Caco-2 (cell line): Measurements from ENCODE around the gene NLGN4Y. TPM values are rescaled to one million over a fixed set of nuclear protein-coding genes. Genes with fewer than 3 reads are reported as not detected.

ENCODE experiments used
- BruUV-seq: library from RNA; stranded (reverse); fragments of 400-500 nt; replicated peaks from 2 replicates; lab custom pipeline; 2021; lab: Mats Ljungman, UMichigan
- CTCF ChIA-PET: fragments of 300-600 bp; sonication (Branson Sonifier 250); formaldehyde crosslinking; loops from one replicate; lab custom pipeline; 2022; ENCODE audit warnings: antibody characterized with exemption; lab: Charles Lee
- POLR2A ChIA-PET: fragments of 300-600 bp; sonication (Branson Sonifier 250); formaldehyde crosslinking; loops from one replicate; lab custom pipeline; 2022; ENCODE audit warnings: antibody characterized with exemption; lab: Charles Lee
- DNase-seq, 2 experiments: peaks; one replicate each; pipeline versions ENCODE4 v3.0.0 to v3.0.0-alpha.2; 2020 to 2022
- H3K27me3 ChIP-seq: replicated peaks from 2 replicates; pipeline ENCODE4 v1.6.0; 2011; ENCODE audit warnings: low read length; ENCODE audit not compliant: control insufficient read depth, insufficient read depth
- H3K36me3 ChIP-seq: 2 replicates; pipeline ENCODE4 v1.5.1; 2011; ENCODE audit warnings: low read length; ENCODE audit not compliant: control insufficient read depth, insufficient read depth
- H3K4me1 ChIP-seq: fragments of 250-450 bp; sonication (Bioruptor Pico); 2 replicates; pipeline ENCODE4 v1.5.1; 2020; ENCODE audit warnings: mild to moderate bottlenecking
- H3K4me3 ChIP-seq: 2 replicates; pipeline ENCODE4 v1.5.1; 2011; ENCODE audit warnings: low read depth, mild to moderate bottlenecking, control low read depth, low read length
- H3K9me3 ChIP-seq: fragments of 250-450 bp; sonication (Bioruptor Pico); 2 replicates; pipeline ENCODE4 v1.5.1; 2020; ENCODE audit warnings: mild to moderate bottlenecking, moderate library complexity
- H3K27ac Mint-ChIP-seq: one replicate; pipeline ENCODE4 v1.8.0; 2022; ENCODE audit warnings: mixed read lengths; ENCODE audit not compliant: unreplicated experiment
- H3K27me3 Mint-ChIP-seq: one replicate; pipeline ENCODE4 v1.8.0; 2022; ENCODE audit warnings: mixed read lengths; ENCODE audit not compliant: insufficient read depth, unreplicated experiment
- H3K36me3 Mint-ChIP-seq: one replicate; pipeline ENCODE4 v1.8.0; 2022; ENCODE audit warnings: mild to moderate bottlenecking, mixed read lengths; ENCODE audit not compliant: insufficient read depth, unreplicated experiment
- H3K4me1 Mint-ChIP-seq: one replicate; pipeline ENCODE4 v1.8.0; 2022; ENCODE audit warnings: low read depth, mixed read lengths; ENCODE audit not compliant: unreplicated experiment
- H3K4me3 Mint-ChIP-seq: one replicate; pipeline ENCODE4 v1.8.0; 2022; ENCODE audit warnings: mild to moderate bottlenecking, moderate library complexity, mixed read lengths; ENCODE audit not compliant: unreplicated experiment
- H3K9me3 Mint-ChIP-seq: one replicate; pipeline ENCODE4 v1.8.0; 2022; ENCODE audit warnings: mixed read lengths; ENCODE audit not compliant: unreplicated experiment
- CTCF ChIP-seq, 2 experiments: fragments of 200-600 bp in 1 of 2; IDR thresholded peaks; 1 replicate in 1 of 2; 2 replicates in 1 of 2; pipeline versions ENCODE4 v1.5.1 to v1.8.0; 2011 to 2022; ENCODE audit warnings: antibody characterized with exemption in 1 of 2, control low read depth in 1 of 2, inconsistent platforms in 1 of 2, low read depth in 1 of 2, low read length in 1 of 2, mild to moderate bottlenecking in 1 of 2, moderate library complexity in 1 of 2; ENCODE audit not compliant: insufficient read depth in 1 of 2, severe bottlenecking in 1 of 2, unreplicated experiment in 1 of 2
- intact Hi-C: fragments of 100-400 bp; cut with micrococcal nuclease; formaldehyde crosslinking; loops from one replicate; pipeline ENCODE4 v1.10.0; 2022; ENCODE audit not compliant: unreplicated experiment
- total RNA-seq: library from RNA; stranded (reverse); gene quantifications from 2 replicates; pipeline ENCODE4 v1.2.3, GENCODE V29; 2022

NLGN4Y gene
- total RNA-seq, 1 experiment from 2014 or later: not detected

GRCh38 chrY:14498071-14498470, 26.3 kb upstream of the NLGN4Y start:
- BruUV-seq: no TSS peak
- no peaks in the 10 kb centered on the region for H3K27me3 ChIP-seq
- no peaks in the 10 kb centered on the region for H3K36me3 Mint-ChIP-seq
- no peaks in the 10 kb centered on the region for H3K4me1 ChIP-seq
- intact Hi-C loops: no loop called here
- no peaks in the 10 kb centered on the region for H3K36me3 ChIP-seq
- H3K27me3 Mint-ChIP-seq: no peaks in the 10 kb centered on the region
- H3K27ac Mint-ChIP-seq: no peak overlapping the region
- ChIA-PET POLR2A (no interaction called here), CTCF (no interaction called here)
- H3K4me3 ChIP-seq: no peak overlapping the region
- DNase-seq: no peak
- TF ChIP-seq CTCF (IDR thresholded peaks at IDR 0.05; ENCODE audit: insufficient read depth in 1 of 2, low read depth in 1 of 2, low read length in 1 of 2, severe bottlenecking in 1 of 2, unreplicated experiment in 1 of 2): no peak
- no peaks in the 10 kb centered on the region for H3K4me1 Mint-ChIP-seq
- no peaks in the 10 kb centered on the region for H3K9me3 ChIP-seq
- no peaks in the 10 kb centered on the region for H3K9me3 Mint-ChIP-seq
- H3K4me3 Mint-ChIP-seq: no peak overlapping the region

GRCh38 chrY:14504592-14504991, 19.7 kb upstream of the NLGN4Y start:
- Histone ChIP-seq H3K36me3 (no peaks in the 10 kb centered on the region), H3K4me1 (no peaks in the 10 kb centered on the region), H3K27me3 (no peaks in the 10 kb centered on the region), H3K4me3 (no peak overlapping the region), H3K9me3 (no peaks in the 10 kb centered on the region)
- Mint-ChIP-seq H3K4me3 (no peak overlapping the region), H3K27me3 (no peaks in the 10 kb centered on the region), H3K4me1 (no peaks in the 10 kb centered on the region), H3K27ac (no peak overlapping the region), H3K9me3 (no peaks in the 10 kb centered on the region), H3K36me3 (no peaks in the 10 kb centered on the region)
- DNase-seq: no peak
- CTCF ChIA-PET: no interaction called here
- no peak for TF ChIP-seq CTCF (IDR thresholded peaks at IDR 0.05; ENCODE audit: insufficient read depth in 1 of 2, low read depth in 1 of 2, low read length in 1 of 2, severe bottlenecking in 1 of 2, unreplicated experiment in 1 of 2)
- BruUV-seq: no TSS peak
- POLR2A ChIA-PET: no interaction called here
- intact Hi-C loops: no loop called here

- intact Hi-C loops: no loop called here
- Histone ChIP-seq H3K4me1 (no peaks in the 10 kb centered on the region), H3K9me3 (no peaks in the 10 kb centered on the region), H3K27me3 (no peaks in the 10 kb centered on the region), H3K4me3 (no peak overlapping the region), H3K36me3 (no peaks in the 10 kb centered on the region)
- Mint-ChIP-seq H3K4me1 (no peaks in the 10 kb centered on the region), H3K36me3 (no peaks in the 10 kb centered on the region), H3K27me3 (no peaks in the 10 kb centered on the region), H3K9me3 (no peaks in the 10 kb centered on the region), H3K27ac (no peak overlapping the region), H3K4me3 (no peak overlapping the region)
- DNase-seq: no peak
- POLR2A ChIA-PET: no interaction called here
- no peak for TF ChIP-seq CTCF (IDR thresholded peaks at IDR 0.05; ENCODE audit: insufficient read depth in 1 of 2, low read depth in 1 of 2, low read length in 1 of 2, severe bottlenecking in 1 of 2, unreplicated experiment in 1 of 2)
- BruUV-seq: no TSS peak
- CTCF ChIA-PET: no interaction called here
Observed at GRCh38 chrY:14522379-14522950, 1.9 kb upstream of the NLGN4Y start.
